Activated CD4-positive, alpha-beta T cell treated with anti-CD3 and anti-CD28 coated beads, Interleukin-10, Interleukin-2, amounts not matched to agents 100 ng/mL and 50 ng/mL, durations not matched to agents 16 hours and 8 hours (primary cell): ENCODE data around the gene CYBB.

ENCODE experiments used
- DNase-seq: peaks from one replicate; pipeline ENCODE4 v3.0.0-alpha.2; 2020

CYBB gene

GRCh38 chrX:37786624-37787422, 7.0 kb downstream of the CYBB start:
- no peak for DNase-seq

- DNase-seq: no peak
Observed at GRCh38 chrX:37787423-37787869, 7.6 kb downstream of the CYBB start.

- DNase-seq: no peak
Observed at GRCh38 chrX:37796310-37796709, 16.5 kb downstream of the CYBB start.

- DNase-seq: no peak
Observed at GRCh38 chrX:37796805-37797204, 16.9 kb downstream of the CYBB start.

- DNase-seq: no peak
Observed at GRCh38 chrX:37799936-37800335, 20.1 kb downstream of the CYBB start.

GRCh38 chrX:37800717-37801116, 20.9 kb downstream of the CYBB start:
- no peak for DNase-seq

GRCh38 chrX:37802028-37802427, 22.2 kb downstream of the CYBB start:
- no peak for DNase-seq

- DNase-seq: no peak
Observed at GRCh38 chrX:37803057-37803456, 23.2 kb downstream of the CYBB start.

- DNase-seq: no peak
Observed at GRCh38 chrX:37809970-37810369, 30.1 kb downstream of the CYBB start.

GRCh38 chrX:37812110-37812509, 32.3 kb downstream of the CYBB start:
- DNase-seq: no peak

GRCh38 chrX:37813570-37813969, 33.7 kb downstream of the CYBB start:
- DNase-seq: peak; percentile 11

- no peak for DNase-seq
Observed at GRCh38 chrX:37815366-37815765, 35.5 kb downstream of the CYBB start.

GRCh38 chrX:37816766-37817165, 36.9 kb downstream of the CYBB start:
- DNase-seq: no peak

GRCh38 chrX:37817176-37817575, 37.3 kb downstream of the CYBB start:
- DNase-seq: no peak

GRCh38 chrX:37817579-37817978, 37.7 kb downstream of the CYBB start:
- DNase-seq: no peak

- DNase-seq: no peak
Observed at GRCh38 chrX:37818031-37818430, 38.2 kb downstream of the CYBB start.

GRCh38 chrX:37820646-37821045, 40.8 kb downstream of the CYBB start:
- DNase-seq: no peak

GRCh38 chrX:37824491-37825214, 44.8 kb downstream of the CYBB start:
- DNase-seq: no peak

GRCh38 chrX:37825215-37825842, 45.5 kb downstream of the CYBB start:
- peak; percentile 63 for DNase-seq

GRCh38 chrX:37829721-37830120, 49.9 kb downstream of the CYBB start:
- no peak for DNase-seq

GRCh38 chrX:37830371-37830770, 50.5 kb downstream of the CYBB start:
- no peak for DNase-seq

GRCh38 chrX:37834937-37835336, 55.1 kb downstream of the CYBB start:
- DNase-seq: no peak

GRCh38 chrX:37840931-37841330, 61.1 kb downstream of the CYBB start:
- no peak for DNase-seq

- DNase-seq: no peak
Observed at GRCh38 chrX:37844622-37845021, 64.8 kb downstream of the CYBB start.
